ENCODE data around the gene GH2.

The GH2 gene

DNA sequence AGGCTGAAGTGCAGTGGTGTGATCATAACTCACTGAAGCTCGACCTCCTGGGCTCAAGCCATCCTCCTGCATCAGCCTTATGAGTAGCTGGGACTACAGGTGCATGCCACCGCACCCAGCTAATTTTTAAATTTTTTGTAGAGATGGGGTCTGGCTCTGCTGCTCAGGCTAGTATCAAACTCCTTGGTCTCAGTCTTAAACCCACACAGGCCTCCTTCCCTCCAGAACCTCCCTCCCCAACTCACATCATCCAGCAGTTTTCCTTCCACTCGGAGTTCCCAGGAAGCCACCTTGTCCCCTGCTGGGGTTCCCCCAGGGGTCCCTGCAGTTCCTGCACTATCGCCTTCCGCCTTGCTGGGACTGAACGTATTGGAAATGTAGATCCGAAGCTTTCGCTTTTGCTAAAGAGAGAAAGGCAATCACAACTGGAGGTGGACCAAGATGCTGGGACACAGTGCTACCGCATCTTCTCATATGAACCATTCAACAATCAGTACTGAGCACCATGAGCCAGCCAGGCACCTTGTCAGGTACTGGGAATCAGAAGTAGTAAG, 46.5 kb downstream of the GH2 start:
- H3K36me3 Mint-ChIP-seq: peaks cover 25% of the 10 kb centered on the region
- no peak overlapping the region for H3K27ac Mint-ChIP-seq
- peaks cover 14% of the 10 kb centered on the region for H3K4me1 Mint-ChIP-seq
- ATAC-seq (ENCODE audit: low read depth) (no peak), DNase-seq (ENCODE audit: low spot score in 2 of 2) (no peak)
- no peaks in the 10 kb centered on the region for H3K27me3 Mint-ChIP-seq
- H3K4me3 Mint-ChIP-seq: no peak overlapping the region
- no peaks in the 10 kb centered on the region for H3K9me3 Mint-ChIP-seq

DNA sequence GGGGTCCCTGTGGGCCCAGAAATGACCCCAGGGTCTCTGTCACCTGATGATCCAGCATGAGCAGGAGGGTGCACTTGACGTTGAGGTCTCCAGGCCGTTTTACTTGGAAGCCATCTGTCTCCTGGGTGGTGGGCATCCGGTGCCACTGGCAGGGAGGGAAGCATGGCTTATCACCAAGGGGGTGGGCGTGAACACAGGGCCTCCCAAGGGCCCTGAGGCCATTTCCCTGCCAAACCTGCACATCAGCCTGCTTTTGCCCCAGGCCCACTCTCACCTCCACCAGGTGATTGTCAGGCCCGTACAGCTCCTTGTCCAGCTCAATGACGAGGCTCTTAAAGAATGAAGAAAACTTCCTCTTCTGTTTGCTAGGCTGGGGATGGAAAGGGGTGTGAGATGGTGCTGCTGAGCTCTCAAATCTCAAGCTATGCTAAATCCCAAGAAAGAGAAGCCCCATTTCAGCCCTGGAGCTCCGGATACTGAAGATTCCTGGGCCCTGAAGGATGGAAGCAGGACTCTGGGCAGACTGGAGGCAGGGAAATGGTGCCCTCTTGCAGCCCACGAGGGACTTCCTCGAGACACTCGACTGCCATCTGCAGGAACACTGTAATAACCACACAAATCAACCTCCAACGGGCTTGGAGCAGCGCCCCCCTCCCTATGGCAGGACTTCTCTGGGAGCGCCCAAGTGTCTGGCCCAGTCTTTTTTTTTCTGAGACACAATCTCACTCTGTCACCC, 47.1 kb downstream of the GH2 start:
- Mint-ChIP-seq H3K4me1 (peaks cover 17% of the 10 kb centered on the region), H3K27ac (peak overlapping the region; percentile 35), H3K27me3 (no peaks in the 10 kb centered on the region), H3K4me3 (no peak overlapping the region), H3K9me3 (no peaks in the 10 kb centered on the region), H3K36me3 (peaks cover 28% of the 10 kb centered on the region)
- ATAC-seq (ENCODE audit: low read depth): peak; percentile 92
- peak; percentile 45 to 52 for DNase-seq (ENCODE audit: low spot score in 2 of 2)

DNA sequence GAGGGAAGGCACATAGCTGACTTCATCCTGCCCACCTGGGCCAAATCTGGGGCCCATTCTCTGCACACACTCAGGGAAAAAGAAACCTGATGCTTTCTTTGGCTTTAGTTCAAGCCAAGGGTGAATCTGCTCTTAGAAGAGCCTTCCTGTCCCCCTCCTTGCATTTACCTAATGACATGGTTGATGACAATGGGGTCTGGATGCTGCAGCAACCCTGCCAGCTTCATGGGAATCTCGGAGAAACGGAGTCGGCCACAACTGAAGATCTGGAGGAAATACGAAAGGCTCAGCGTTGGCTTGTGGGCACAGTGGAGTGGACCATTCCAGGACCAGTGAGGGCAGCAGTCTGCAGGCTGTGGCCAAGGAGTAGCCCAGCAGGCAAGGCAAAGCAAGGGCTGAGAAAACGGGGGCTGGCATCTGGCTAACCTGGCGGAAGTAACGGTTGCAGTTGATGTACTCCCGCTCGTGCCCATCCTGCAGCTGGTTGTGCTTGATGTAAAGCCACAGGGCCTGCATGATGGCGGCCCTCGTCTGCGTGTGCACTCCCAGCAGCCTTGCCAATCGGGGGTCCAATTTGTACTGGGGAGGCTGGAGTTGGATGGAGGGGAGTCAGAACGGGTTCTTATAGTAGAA, 47.9 kb downstream of the GH2 start:
- Mint-ChIP-seq H3K27me3 (no peaks in the 10 kb centered on the region), H3K36me3 (peaks cover 29% of the 10 kb centered on the region), H3K9me3 (no peaks in the 10 kb centered on the region), H3K27ac (no peak overlapping the region), H3K4me3 (no peak overlapping the region), H3K4me1 (peaks cover 18% of the 10 kb centered on the region)
- no peak for DNase-seq (ENCODE audit: low spot score in 2 of 2)
- ATAC-seq (ENCODE audit: low read depth): no peak

DNA sequence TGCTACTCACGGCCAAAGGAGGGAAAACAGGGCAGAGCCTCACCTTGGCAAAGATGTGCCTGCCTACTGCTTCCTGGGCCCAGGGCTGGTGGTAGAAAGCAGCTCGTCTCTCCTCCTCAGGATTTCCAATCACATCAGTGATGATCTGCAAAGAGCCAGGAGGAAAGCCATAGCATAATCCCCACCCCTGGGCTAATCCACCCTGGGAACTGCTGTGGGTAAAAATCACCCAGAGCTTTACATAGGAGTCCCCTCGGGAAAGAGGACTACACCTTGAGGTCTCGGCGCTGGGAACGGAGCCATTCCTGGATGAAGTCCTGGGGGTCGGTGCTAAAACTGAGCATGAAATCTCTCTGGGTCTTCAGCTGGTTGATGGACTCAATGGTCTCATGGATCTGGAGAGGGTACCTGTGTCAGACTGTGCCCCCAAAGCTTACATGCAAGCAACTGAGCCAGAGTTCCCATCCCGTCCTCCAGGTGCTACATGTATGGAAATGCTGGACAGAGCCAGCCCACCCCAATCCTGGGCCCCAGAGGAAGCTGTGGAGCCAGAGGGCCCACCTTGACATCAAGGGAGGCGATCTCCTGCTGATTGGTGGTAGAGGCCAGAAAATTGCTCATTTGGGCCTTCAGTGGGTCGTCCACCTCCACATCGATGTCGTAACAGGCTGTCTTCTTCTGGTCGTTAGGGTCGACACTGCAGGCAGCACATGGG, 48.6 kb downstream of the GH2 start:
- ATAC-seq (ENCODE audit: low read depth) (no peak), DNase-seq (ENCODE audit: low spot score in 2 of 2) (no peak)
- Mint-ChIP-seq H3K4me3 (no peak overlapping the region), H3K9me3 (no peaks in the 10 kb centered on the region), H3K4me1 (peaks cover 21% of the 10 kb centered on the region), H3K36me3 (peaks cover 29% of the 10 kb centered on the region), H3K27me3 (no peaks in the 10 kb centered on the region), H3K27ac (no peak overlapping the region)

DNA sequence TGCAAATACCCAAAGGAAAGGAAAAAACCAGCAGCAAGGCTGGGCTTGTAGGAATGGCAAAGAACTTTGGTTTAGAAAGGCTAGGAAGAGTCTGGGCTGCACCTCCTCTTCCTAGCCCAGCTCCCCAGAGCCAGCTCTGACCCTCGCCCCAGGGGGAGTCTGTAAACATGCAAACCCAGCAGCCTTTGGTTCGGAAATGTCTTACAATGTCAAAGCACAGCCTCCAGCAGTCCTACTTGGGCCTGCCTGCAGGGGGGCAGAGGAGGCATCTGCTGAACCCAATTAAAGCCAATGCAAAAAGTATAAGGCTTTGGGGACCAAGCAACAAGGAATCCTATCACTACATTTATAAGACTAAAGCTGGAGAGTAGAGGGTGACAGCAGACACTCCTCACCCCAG, 49.3 kb downstream of the GH2 start:
- ATAC-seq (ENCODE audit: low read depth): no peak
- Mint-ChIP-seq H3K27ac (no peak overlapping the region), H3K9me3 (no peaks in the 10 kb centered on the region), H3K27me3 (no peaks in the 10 kb centered on the region), H3K4me1 (peaks cover 21% of the 10 kb centered on the region), H3K36me3 (peaks cover 29% of the 10 kb centered on the region), H3K4me3 (no peak overlapping the region)
- no peak for DNase-seq (ENCODE audit: low spot score in 2 of 2)

DNA sequence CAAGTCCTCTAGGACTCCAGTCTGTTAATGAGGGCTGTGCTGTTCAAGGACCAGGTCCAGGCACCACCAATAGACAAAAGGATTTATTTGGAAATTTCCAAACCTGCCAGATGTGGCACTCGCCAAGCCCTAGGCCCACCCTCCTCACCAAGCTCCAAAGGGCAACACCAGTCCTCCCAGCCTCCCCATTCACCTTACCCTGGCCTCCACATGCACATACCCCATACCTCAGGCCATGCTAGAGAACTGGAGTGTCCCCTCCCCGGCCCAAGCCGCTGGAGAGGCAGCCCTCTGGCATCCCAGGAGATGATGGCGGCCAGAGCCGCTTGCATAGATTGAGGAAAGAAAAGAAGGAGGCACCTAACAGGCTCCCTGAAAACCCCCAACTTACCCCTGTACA, 49.7 kb downstream of the GH2 start:
- Mint-ChIP-seq H3K4me3 (no peak overlapping the region), H3K27ac (no peak overlapping the region), H3K36me3 (peaks cover 29% of the 10 kb centered on the region), H3K9me3 (no peaks in the 10 kb centered on the region), H3K27me3 (no peaks in the 10 kb centered on the region), H3K4me1 (peaks cover 21% of the 10 kb centered on the region)
- ATAC-seq (ENCODE audit: low read depth): no peak
- DNase-seq (ENCODE audit: low spot score in 2 of 2): no peak

DNA sequence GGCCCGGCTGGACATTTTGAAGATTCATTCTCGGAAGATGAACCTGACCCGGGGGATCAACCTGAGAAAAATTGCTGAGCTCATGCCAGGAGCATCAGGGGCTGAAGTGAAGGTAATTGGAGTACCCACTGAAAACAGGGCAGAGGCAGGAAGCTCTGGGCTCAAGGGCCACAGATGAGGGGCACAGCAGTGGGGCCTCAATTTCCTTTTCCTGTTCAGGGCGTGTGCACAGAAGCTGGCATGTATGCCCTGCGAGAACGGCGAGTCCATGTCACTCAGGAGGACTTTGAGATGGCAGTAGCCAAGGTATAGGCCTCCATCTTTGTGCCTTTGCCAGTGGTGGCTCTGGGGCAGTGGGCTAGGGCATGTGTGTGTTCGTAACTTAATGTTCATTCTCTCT, 50.2 kb downstream of the GH2 start:
- DNase-seq (ENCODE audit: low spot score in 2 of 2) (no peak), ATAC-seq (ENCODE audit: low read depth) (no peak)
- peaks cover 23% of the 10 kb centered on the region for H3K4me1 Mint-ChIP-seq
- peaks cover 29% of the 10 kb centered on the region for H3K36me3 Mint-ChIP-seq
- H3K27ac Mint-ChIP-seq: no peak overlapping the region
- H3K4me3 Mint-ChIP-seq: no peak overlapping the region
- no peaks in the 10 kb centered on the region for H3K9me3 Mint-ChIP-seq
- no peaks in the 10 kb centered on the region for H3K27me3 Mint-ChIP-seq

DNA sequence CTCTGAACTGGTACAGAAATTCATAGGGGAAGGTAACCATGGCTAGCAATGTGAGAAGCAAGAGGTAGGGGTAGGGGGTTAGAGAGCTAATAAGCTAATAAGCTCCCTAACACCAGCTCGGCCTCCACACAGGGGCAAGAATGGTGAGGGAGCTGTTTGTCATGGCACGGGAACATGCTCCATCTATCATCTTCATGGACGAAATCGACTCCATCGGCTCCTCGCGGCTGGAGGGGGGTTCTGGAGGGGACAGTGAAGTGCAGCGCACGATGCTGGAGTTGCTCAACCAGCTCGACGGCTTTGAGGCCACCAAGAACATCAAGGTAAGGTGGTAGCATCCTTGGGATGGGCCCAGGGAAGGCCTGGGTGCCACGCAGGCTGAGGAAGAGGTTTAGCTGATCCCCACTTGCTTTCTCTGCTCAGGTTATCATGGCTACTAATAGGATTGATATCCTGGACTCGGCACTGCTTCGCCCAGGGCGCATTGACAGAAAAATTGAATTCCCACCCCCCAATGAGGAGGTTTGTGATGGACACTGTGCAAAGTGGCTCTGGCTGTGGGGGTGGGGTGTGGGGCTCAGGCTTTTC, 50.7 kb downstream of the GH2 start:
- Mint-ChIP-seq H3K27me3 (no peaks in the 10 kb centered on the region), H3K9me3 (no peaks in the 10 kb centered on the region), H3K4me1 (peaks cover 23% of the 10 kb centered on the region), H3K27ac (no peak overlapping the region), H3K36me3 (peaks cover 29% of the 10 kb centered on the region), H3K4me3 (no peak overlapping the region)
- no peak for DNase-seq (ENCODE audit: low spot score in 2 of 2)
- no peak for ATAC-seq (ENCODE audit: low read depth)

DNA sequence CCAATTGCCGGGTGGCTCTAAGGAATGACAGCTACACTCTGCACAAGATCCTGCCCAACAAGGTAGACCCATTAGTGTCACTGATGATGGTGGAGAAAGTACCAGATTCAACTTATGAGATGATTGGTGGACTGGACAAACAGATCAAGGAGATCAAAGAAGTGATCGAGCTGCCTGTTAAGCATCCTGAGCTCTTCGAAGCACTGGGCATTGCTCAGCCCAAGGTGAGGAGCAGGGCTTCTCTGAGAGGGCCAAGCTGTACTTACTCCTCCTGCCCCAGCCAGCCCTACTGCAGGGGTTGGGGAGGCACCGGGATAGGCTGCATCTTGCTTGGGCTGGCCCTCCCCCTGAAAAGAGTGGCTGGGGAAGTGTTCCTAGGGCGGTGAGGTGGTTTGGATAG, 51.5 kb downstream of the GH2 start:
- no peak for ATAC-seq (ENCODE audit: low read depth)
- DNase-seq (ENCODE audit: low spot score in 2 of 2): no peak
- Mint-ChIP-seq H3K27ac (no peak overlapping the region), H3K27me3 (no peaks in the 10 kb centered on the region), H3K36me3 (peaks cover 28% of the 10 kb centered on the region), H3K9me3 (no peaks in the 10 kb centered on the region), H3K4me3 (no peak overlapping the region), H3K4me1 (peaks cover 24% of the 10 kb centered on the region)

Measured in memory B cell (primary cell).